HG03135 (cell line): Measurements from ENCODE around the gene NRK.
"Not testable (repeated sequence)": the region's sequence is repeated elsewhere in the genome, so short reads cannot be mapped to it uniquely, and the experiment has no call there.

Experiments
- ATAC-seq: cut with Tn5 transposase; IDR thresholded peaks from one replicate; pipeline ENCODE4 v1.9.1; 2021; ENCODE audit warnings: mild to moderate bottlenecking, moderate library complexity; ENCODE audit not compliant: unreplicated experiment

NRK gene

GRCh38 chrX:105822138-105823091 lies at the start of gene NRK:
Gene NRK, plus strand, starts transcription at chrX:105822539. Its CDS starts 307 bp downstream, at chrX:105822846.
- no peak for ATAC-seq

GRCh38 chrX:105773801-105774200 lies 48.5 kb upstream of the NRK start:
- ATAC-seq = no peak

GRCh38 chrX:105775679-105776078 lies 46.7 kb upstream of the NRK start:
- no peak for ATAC-seq

- ATAC-seq = no peak
Observed at GRCh38 chrX:105781804-105782203, 40.5 kb upstream of the NRK start.

GRCh38 chrX:105796877-105797276 lies 25.5 kb upstream of the NRK start:
- ATAC-seq = not testable (repeated sequence)

- ATAC-seq = no peak
Observed at GRCh38 chrX:105803891-105804290, 18.4 kb upstream of the NRK start.

GRCh38 chrX:105805655-105806054 lies 16.7 kb upstream of the NRK start:
- ATAC-seq = not testable (repeated sequence)

GRCh38 chrX:105816517-105816916 lies 5.8 kb upstream of the NRK start:
- no peak for ATAC-seq

- ATAC-seq = no peak
Observed at GRCh38 chrX:105820247-105820646, 2.1 kb upstream of the NRK start.

- no peak for ATAC-seq
Observed at GRCh38 chrX:105821471-105822121, 743 bp upstream of the NRK start.

- no peak for ATAC-seq
Observed at GRCh38 chrX:105823092-105823455, 735 bp downstream of the NRK start.

GRCh38 chrX:105829011-105829410 lies 6.7 kb downstream of the NRK start:
- no peak for ATAC-seq

GRCh38 chrX:105837232-105837631 lies 14.9 kb downstream of the NRK start:
- ATAC-seq = no peak

- no peak for ATAC-seq
Observed at GRCh38 chrX:105845631-105846030, 23.3 kb downstream of the NRK start.

GRCh38 chrX:105850100-105850499 lies 27.8 kb downstream of the NRK start:
- not testable (repeated sequence) for ATAC-seq

GRCh38 chrX:105865709-105866108 lies 43.4 kb downstream of the NRK start:
- no peak for ATAC-seq

- no peak for ATAC-seq
Observed at GRCh38 chrX:105869701-105870100, 47.4 kb downstream of the NRK start.

GRCh38 chrX:105870445-105870844 lies 48.1 kb downstream of the NRK start:
- ATAC-seq = no peak

GRCh38 chrX:105872941-105873340 lies 50.6 kb downstream of the NRK start:
- no peak for ATAC-seq

- no peak for ATAC-seq
Observed at GRCh38 chrX:105874790-105875189, 52.5 kb downstream of the NRK start.

- no peak for ATAC-seq
Observed at GRCh38 chrX:105876658-105877057, 54.3 kb downstream of the NRK start.

GRCh38 chrX:105880491-105880890 lies 58.2 kb downstream of the NRK start:
- no peak for ATAC-seq
